ENCODE measurements around the gene IDH3G. TPM values are rescaled to one million over a fixed set of nuclear protein-coding genes. Genes with fewer than 3 reads are reported as not detected.

IDH3G gene
- total RNA-seq, 2 experiments from 2014 or later = 46.8 to 47.3 TPM

- no peak overlapping the region for H3K27ac Mint-ChIP-seq
- no peak for DNase-seq
- no peaks in the 10 kb centered on the region for H3K9me3 Mint-ChIP-seq
- peaks cover 67% of the 10 kb centered on the region for H3K4me1 ChIP-seq (ENCODE audit: insufficient read depth, low read length)
- H3K27me3 ChIP-seq (ENCODE audit: control insufficient read depth in 1 of 2, insufficient read depth in 2 of 2, low read length in 2 of 2) = no peaks in the 10 kb centered on the region
- peaks cover 54% of the 10 kb centered on the region for H3K4me1 Mint-ChIP-seq (ENCODE audit: low read depth)
- H3K27ac ChIP-seq (ENCODE audit: low read depth in 1 of 2, low read length in 2 of 2) = no peak overlapping the region
- POLR2A ChIA-PET = interaction anchor here (0.5 kb wide), 1 partner anchor 241 kb away, joined by 3 read pairs; no protein-coding TSS in a partner anchor
- CTCF ChIA-PET = no interaction called here
- no peaks in the 10 kb centered on the region for H3K36me3 Mint-ChIP-seq (ENCODE audit: low read depth)
- no peak overlapping the region for H3K4me3 ChIP-seq (ENCODE audit: low read length)
- H3K36me3 ChIP-seq (ENCODE audit: insufficient read depth, low read length) = no peaks in the 10 kb centered on the region
- no peak overlapping the region for H3K4me3 Mint-ChIP-seq
- TF ChIP-seq, protein P1, sequence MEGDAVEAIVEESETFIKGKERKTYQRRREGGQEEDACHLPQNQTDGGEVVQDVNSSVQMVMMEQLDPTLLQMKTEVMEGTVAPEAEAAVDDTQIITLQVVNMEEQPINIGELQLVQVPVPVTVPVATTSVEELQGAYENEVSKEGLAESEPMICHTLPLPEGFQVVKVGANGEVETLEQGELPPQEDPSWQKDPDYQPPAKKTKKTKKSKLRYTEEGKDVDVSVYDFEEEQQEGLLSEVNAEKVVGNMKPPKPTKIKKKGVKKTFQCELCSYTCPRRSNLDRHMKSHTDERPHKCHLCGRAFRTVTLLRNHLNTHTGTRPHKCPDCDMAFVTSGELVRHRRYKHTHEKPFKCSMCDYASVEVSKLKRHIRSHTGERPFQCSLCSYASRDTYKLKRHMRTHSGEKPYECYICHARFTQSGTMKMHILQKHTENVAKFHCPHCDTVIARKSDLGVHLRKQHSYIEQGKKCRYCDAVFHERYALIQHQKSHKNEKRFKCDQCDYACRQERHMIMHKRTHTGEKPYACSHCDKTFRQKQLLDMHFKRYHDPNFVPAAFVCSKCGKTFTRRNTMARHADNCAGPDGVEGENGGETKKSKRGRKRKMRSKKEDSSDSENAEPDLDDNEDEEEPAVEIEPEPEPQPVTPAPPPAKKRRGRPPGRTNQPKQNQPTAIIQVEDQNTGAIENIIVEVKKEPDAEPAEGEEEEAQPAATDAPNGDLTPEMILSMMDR (IDR thresholded peaks at IDR 0.05) = no peak
- no peaks in the 10 kb centered on the region for H3K9me3 ChIP-seq (ENCODE audit: control insufficient read depth in 1 of 2, insufficient read depth in 1 of 2, low read length in 2 of 2)
- ATAC-seq (ENCODE audit: poor library complexity) = no peak
- H3K27me3 Mint-ChIP-seq = no peaks in the 10 kb centered on the region
- intact Hi-C loops (cut with DNase I, micrococcal nuclease) = no loop called here
Observed at GRCh38 chrX:153824348-153824747, 30.2 kb upstream of the IDH3G start.

GRCh38 chrX:153821066-153821465 is 26.9 kb upstream of the IDH3G start:
- POLR2A ChIA-PET = no interaction called here
- no peak overlapping the region for H3K27ac ChIP-seq (ENCODE audit: low read depth in 1 of 2, low read length in 2 of 2)
- Mint-ChIP-seq H3K4me3 (no peak overlapping the region), H3K4me1 (ENCODE audit: low read depth) (peaks cover 50% of the 10 kb centered on the region), H3K36me3 (ENCODE audit: low read depth) (no peaks in the 10 kb centered on the region), H3K9me3 (no peaks in the 10 kb centered on the region), H3K27ac (peak overlapping the region; percentile 82), H3K27me3 (no peaks in the 10 kb centered on the region)
- H3K27me3 ChIP-seq (ENCODE audit: control insufficient read depth in 1 of 2, insufficient read depth in 2 of 2, low read length in 2 of 2) = no peaks in the 10 kb centered on the region
- intact Hi-C loops (cut with DNase I, micrococcal nuclease) = no loop called here
- ATAC-seq (ENCODE audit: poor library complexity) (no peak), DNase-seq (peak in 1 of 14 experiments; percentile 2)
- no peaks in the 10 kb centered on the region for H3K9me3 ChIP-seq (ENCODE audit: control insufficient read depth in 1 of 2, insufficient read depth in 1 of 2, low read length in 2 of 2)
- no peaks in the 10 kb centered on the region for H3K36me3 ChIP-seq (ENCODE audit: insufficient read depth, low read length)
- TF ChIP-seq, protein P1 (IDR thresholded peaks at IDR 0.05) = no peak
- no peak overlapping the region for H3K4me3 ChIP-seq (ENCODE audit: low read length)
- H3K4me1 ChIP-seq (ENCODE audit: insufficient read depth, low read length) = peaks cover 83% of the 10 kb centered on the region
- CTCF ChIA-PET = no interaction called here

GRCh38 chrX:153820601-153821000 is 26.4 kb upstream of the IDH3G start:
- Mint-ChIP-seq H3K36me3 (ENCODE audit: low read depth) (no peaks in the 10 kb centered on the region), H3K9me3 (no peaks in the 10 kb centered on the region), H3K27ac (peak overlapping the region; percentile 17), H3K4me1 (ENCODE audit: low read depth) (peaks cover 47% of the 10 kb centered on the region), H3K27me3 (no peaks in the 10 kb centered on the region), H3K4me3 (peak overlapping the region; percentile 30)
- Histone ChIP-seq H3K27me3 (ENCODE audit: control insufficient read depth in 1 of 2, insufficient read depth in 2 of 2, low read length in 2 of 2) (no peaks in the 10 kb centered on the region), H3K4me1 (ENCODE audit: insufficient read depth, low read length) (peaks cover 84% of the 10 kb centered on the region), H3K9me3 (ENCODE audit: control insufficient read depth in 1 of 2, insufficient read depth in 1 of 2, low read length in 2 of 2) (no peaks in the 10 kb centered on the region), H3K4me3 (ENCODE audit: low read length) (no peak overlapping the region), H3K36me3 (ENCODE audit: insufficient read depth, low read length) (no peaks in the 10 kb centered on the region), H3K27ac (ENCODE audit: low read depth in 1 of 2, low read length in 2 of 2) (no peak overlapping the region)
- CTCF ChIA-PET = interaction anchor here (0.7 kb wide), 1 partner anchor 41 kb away, joined by 3 read pairs; no protein-coding TSS in a partner anchor
- DNase-seq = peak in 1 of 14 experiments; percentile 11
- intact Hi-C loops (cut with DNase I, micrococcal nuclease) = no loop called here
- POLR2A ChIA-PET = no interaction called here
- TF ChIP-seq, protein P1 (IDR thresholded peaks at IDR 0.05) = no peak
- no peak for ATAC-seq (ENCODE audit: poor library complexity)

Data from CD4-positive, alpha-beta T cell (primary cell).